HEK293T (cell line): Measurements from ENCODE around the gene PPM1K.

Source experiments
- ARNT ChIP-seq: fragments of 450-650 bp; IDR thresholded peaks from 2 replicates; pipeline ENCODE4 v1.6.1; 2017; ENCODE audit warnings: mild to moderate bottlenecking
- BHLHE40 ChIP-seq: fragments of 450-650 bp; IDR thresholded peaks from 2 replicates; pipeline ENCODE4 v1.6.1; 2016; ENCODE audit warnings: mild to moderate bottlenecking, moderate library complexity, borderline replicate concordance
- ELF4 ChIP-seq: fragments of 450-650 bp; IDR thresholded peaks from 2 replicates; pipeline ENCODE4 v1.6.1; 2017; ENCODE audit warnings: antibody characterized with exemption
- FOXA1 ChIP-seq: fragments of 450-650 bp; IDR thresholded peaks from 2 replicates; pipeline ENCODE4 v1.6.1; 2016; ENCODE audit warnings: mild to moderate bottlenecking
- FOXK2 ChIP-seq: fragments of 450-650 bp; IDR thresholded peaks from 2 replicates; pipeline ENCODE4 v1.6.1; 2016; ENCODE audit warnings: mild to moderate bottlenecking
- FOXM1 ChIP-seq: fragments of 450-650 bp; IDR thresholded peaks from 2 replicates; pipeline ENCODE4 v1.6.1; 2017; ENCODE audit warnings: mild to moderate bottlenecking, borderline replicate concordance
- L3MBTL2 ChIP-seq: fragments of 450-650 bp; conservative IDR thresholded peaks from 2 replicates; pipeline ENCODE4 v1.6.1; 2016; ENCODE audit warnings: mild to moderate bottlenecking
- NFRKB ChIP-seq: fragments of 450-650 bp; IDR thresholded peaks from 2 replicates; pipeline ENCODE4 v1.6.1; 2016; ENCODE audit warnings: mild to moderate bottlenecking, moderate library complexity
- SP1 ChIP-seq: fragments of 450-650 bp; IDR thresholded peaks from 2 replicates; pipeline ENCODE4 v1.6.1; 2017
- SUZ12 ChIP-seq: fragments of 450-650 bp; IDR thresholded peaks from 2 replicates; pipeline ENCODE4 v1.6.1; 2016; ENCODE audit warnings: mild to moderate bottlenecking
- ZNF384 ChIP-seq: fragments of 450-650 bp; IDR thresholded peaks from 2 replicates; pipeline ENCODE4 v1.6.1; 2016
- TF ChIP-seq, protein P1 (sequence below): fragments of 450-650 bp; IDR thresholded peaks from 2 replicates; pipeline ENCODE4 v1.6.1; 2016

DNA sequence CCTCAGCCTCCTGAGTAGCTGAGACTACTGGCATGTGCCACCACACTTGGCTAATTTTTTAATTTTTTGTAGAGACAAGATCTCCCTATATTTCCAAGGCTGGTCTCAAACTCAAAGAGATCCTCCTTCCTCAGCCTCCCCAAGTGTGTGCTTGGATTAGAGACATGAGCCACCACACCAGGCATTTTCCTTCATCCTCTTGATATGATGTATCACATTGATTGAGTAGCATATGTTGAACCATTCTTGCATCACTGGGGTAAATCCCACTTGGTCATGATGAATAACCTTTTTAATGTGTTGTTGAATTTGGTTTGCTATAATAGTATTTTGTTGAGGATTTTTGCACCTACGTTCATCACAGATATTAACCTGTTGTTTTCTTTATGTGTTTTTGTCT, 24.2 kb upstream of the PPM1K start:
- TF ChIP-seq BHLHE40 (no peak), FOXM1 (no peak), ARNT (no peak), SP1 (no peak), ZNF384 (no peak), SUZ12 (no peak), NFRKB (no peak), ELF4 (no peak), FOXK2 (no peak), FOXA1 (no peak), L3MBTL2 (no peak)
- TF ChIP-seq, protein P1, sequence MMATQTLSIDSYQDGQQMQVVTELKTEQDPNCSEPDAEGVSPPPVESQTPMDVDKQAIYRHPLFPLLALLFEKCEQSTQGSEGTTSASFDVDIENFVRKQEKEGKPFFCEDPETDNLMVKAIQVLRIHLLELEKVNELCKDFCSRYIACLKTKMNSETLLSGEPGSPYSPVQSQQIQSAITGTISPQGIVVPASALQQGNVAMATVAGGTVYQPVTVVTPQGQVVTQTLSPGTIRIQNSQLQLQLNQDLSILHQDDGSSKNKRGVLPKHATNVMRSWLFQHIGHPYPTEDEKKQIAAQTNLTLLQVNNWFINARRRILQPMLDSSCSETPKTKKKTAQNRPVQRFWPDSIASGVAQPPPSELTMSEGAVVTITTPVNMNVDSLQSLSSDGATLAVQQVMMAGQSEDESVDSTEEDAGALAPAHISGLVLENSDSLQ, result no peak
